Measurements from ENCODE around the gene DOCK1. TPM values are rescaled to one million over a fixed set of nuclear protein-coding genes. Genes with fewer than 3 reads are reported as not detected.

Gene DOCK1
- total RNA-seq, 2 donors from 2014 or later, result 72.4 to 89.3 TPM

- Histone ChIP-seq H3K4me1 (ENCODE audit: control insufficient read depth, insufficient read depth, low read length) (no peaks in the 10 kb centered on the region), H3K27me3 (ENCODE audit: control insufficient read depth, insufficient read depth, low read length, poor library complexity, severe bottlenecking) (no peaks in the 10 kb centered on the region), H3K9ac (ENCODE audit: extremely low read depth, low read length, poor library complexity, severe bottlenecking) (no peak overlapping the region), H3K4me3 (ENCODE audit: low read length) (no peak overlapping the region), H3K27ac (ENCODE audit: low read depth, low read length) (no peak overlapping the region), H3K36me3 (ENCODE audit: control insufficient read depth, insufficient read depth, low read length) (peaks cover 14% of the 10 kb centered on the region), H3K9me3 (ENCODE audit: control insufficient read depth, low read length) (peaks cover 8% of the 10 kb centered on the region)
- no peak for DNase-seq
- WGBS, 2 experiments (ENCODE audit: insufficient coverage in 1 of 2, insufficient read length in 1 of 2), result 77 to 100% methylated on average over 1 to 5 of the region's 5 CpGs
- Mint-ChIP-seq H3K9me3 (peaks cover 17% of the 10 kb centered on the region), H3K27ac (no peak overlapping the region), H3K27me3 (ENCODE audit: insufficient read depth) (no peaks in the 10 kb centered on the region), H3K4me3 (no peak overlapping the region), H3K4me1 (no peaks in the 10 kb centered on the region), H3K36me3 (ENCODE audit: low read depth) (peaks cover 48% of the 10 kb centered on the region)
- no peak for TF ChIP-seq CTCF (conservative IDR thresholded peaks at IDR 0.05)
Measured at GRCh38 chr10:127250031-127250430, 344.8 kb downstream of the DOCK1 start.

GRCh38 chr10:127252818-127253217 lies 347.6 kb downstream of the DOCK1 start:
- Mint-ChIP-seq H3K27ac (no peak overlapping the region), H3K27me3 (ENCODE audit: insufficient read depth) (no peaks in the 10 kb centered on the region), H3K9me3 (peaks cover 17% of the 10 kb centered on the region), H3K4me1 (no peaks in the 10 kb centered on the region), H3K4me3 (no peak overlapping the region), H3K36me3 (ENCODE audit: low read depth) (peaks cover 49% of the 10 kb centered on the region)
- H3K4me1 ChIP-seq (ENCODE audit: control insufficient read depth, insufficient read depth, low read length), result no peaks in the 10 kb centered on the region
- H3K9me3 ChIP-seq (ENCODE audit: control insufficient read depth, low read length), result peaks cover 8% of the 10 kb centered on the region
- no peaks in the 10 kb centered on the region for H3K27me3 ChIP-seq (ENCODE audit: control insufficient read depth, insufficient read depth, low read length, poor library complexity, severe bottlenecking)
- H3K9ac ChIP-seq (ENCODE audit: extremely low read depth, low read length, poor library complexity, severe bottlenecking), result no peak overlapping the region
- DNase-seq, result no peak
- 95 to 96% methylated on average over 4 to 6 of the region's 6 CpGs for WGBS, 2 experiments (ENCODE audit: insufficient coverage in 1 of 2, insufficient read length in 1 of 2)
- TF ChIP-seq CTCF (conservative IDR thresholded peaks at IDR 0.05), result no peak
- peaks cover 20% of the 10 kb centered on the region for H3K36me3 ChIP-seq (ENCODE audit: control insufficient read depth, insufficient read depth, low read length)
- H3K4me3 ChIP-seq (ENCODE audit: low read length), result no peak overlapping the region
- H3K27ac ChIP-seq (ENCODE audit: low read depth, low read length), result no peak overlapping the region

GRCh38 chr10:127254276-127254675 lies 349.0 kb downstream of the DOCK1 start:
- Histone ChIP-seq H3K36me3 (ENCODE audit: control insufficient read depth, insufficient read depth, low read length) (peaks cover 18% of the 10 kb centered on the region), H3K27me3 (ENCODE audit: control insufficient read depth, insufficient read depth, low read length, poor library complexity, severe bottlenecking) (no peaks in the 10 kb centered on the region), H3K4me3 (ENCODE audit: low read length) (no peak overlapping the region), H3K27ac (ENCODE audit: low read depth, low read length) (no peak overlapping the region), H3K9me3 (ENCODE audit: control insufficient read depth, low read length) (no peaks in the 10 kb centered on the region), H3K4me1 (ENCODE audit: control insufficient read depth, insufficient read depth, low read length) (no peaks in the 10 kb centered on the region), H3K9ac (ENCODE audit: extremely low read depth, low read length, poor library complexity, severe bottlenecking) (no peak overlapping the region)
- Mint-ChIP-seq H3K4me3 (no peak overlapping the region), H3K36me3 (ENCODE audit: low read depth) (peaks cover 43% of the 10 kb centered on the region), H3K27me3 (ENCODE audit: insufficient read depth) (no peaks in the 10 kb centered on the region), H3K9me3 (peaks cover 7% of the 10 kb centered on the region), H3K4me1 (no peaks in the 10 kb centered on the region), H3K27ac (no peak overlapping the region)
- 63 to 69% methylated on average over 3 of the region's 3 CpGs for WGBS, 2 experiments (ENCODE audit: insufficient coverage in 1 of 2, insufficient read length in 1 of 2)
- DNase-seq, result no peak
- no peak for TF ChIP-seq CTCF (conservative IDR thresholded peaks at IDR 0.05)

All from endodermal cell (in vitro differentiated cells).